HG03045 (cell line): Measurements from ENCODE around the gene MPDZ.

ENCODE experiments used
- ATAC-seq: cut with Tn5 transposase; IDR thresholded peaks from one replicate; pipeline ENCODE4 v1.9.1; 2021; ENCODE audit warnings: mild to moderate bottlenecking, moderate library complexity; ENCODE audit not compliant: unreplicated experiment

Gene MPDZ

GRCh38 chr9:13186091-13186490 is 93.4 kb downstream of the MPDZ start:
- no peak for ATAC-seq

- no peak for ATAC-seq
Measured at GRCh38 chr9:13181652-13182051, 97.8 kb downstream of the MPDZ start.

GRCh38 chr9:13179257-13179656 is 100.2 kb downstream of the MPDZ start:
- ATAC-seq, result no peak

- ATAC-seq, result no peak
Measured at GRCh38 chr9:13175732-13176131, 103.8 kb downstream of the MPDZ start.

GRCh38 chr9:13174906-13175639 is 104.4 kb downstream of the MPDZ start:
- no peak for ATAC-seq

GRCh38 chr9:13173553-13173952 is 105.9 kb downstream of the MPDZ start:
- no peak for ATAC-seq

GRCh38 chr9:13171261-13171660 is 108.2 kb downstream of the MPDZ start:
- ATAC-seq, result no peak

GRCh38 chr9:13166996-13167395 is 112.5 kb downstream of the MPDZ start:
- ATAC-seq, result no peak

GRCh38 chr9:13165956-13166355 is 113.5 kb downstream of the MPDZ start:
- ATAC-seq, result no peak

- no peak for ATAC-seq
Measured at GRCh38 chr9:13165236-13165945, 114.1 kb downstream of the MPDZ start.

- ATAC-seq, result no peak
Measured at GRCh38 chr9:13163946-13164345, 115.5 kb downstream of the MPDZ start.

- no peak for ATAC-seq
Measured at GRCh38 chr9:13163287-13163686, 116.2 kb downstream of the MPDZ start.

- no peak for ATAC-seq
Measured at GRCh38 chr9:13160051-13160450, 119.4 kb downstream of the MPDZ start.

GRCh38 chr9:13158986-13159385 is 120.5 kb downstream of the MPDZ start:
- ATAC-seq, result no peak

GRCh38 chr9:13151489-13151888 is 128.0 kb downstream of the MPDZ start:
- ATAC-seq, result no peak

- no peak for ATAC-seq
Measured at GRCh38 chr9:13149454-13149853, 130.0 kb downstream of the MPDZ start.

GRCh38 chr9:13146840-13147239 is 132.7 kb downstream of the MPDZ start:
- ATAC-seq, result no peak

- ATAC-seq, result no peak
Measured at GRCh38 chr9:13145340-13145739, 134.2 kb downstream of the MPDZ start.

GRCh38 chr9:13144166-13144775 is 135.2 kb downstream of the MPDZ start:
- ATAC-seq, result no peak

GRCh38 chr9:13143281-13143680 is 136.2 kb downstream of the MPDZ start:
- no peak for ATAC-seq

GRCh38 chr9:13142776-13143175 is 136.7 kb downstream of the MPDZ start:
- no peak for ATAC-seq

- ATAC-seq, result no peak
Measured at GRCh38 chr9:13141629-13142028, 137.9 kb downstream of the MPDZ start.
